ENCODE measurements around the gene ALX4.

ALX4 gene

DNA sequence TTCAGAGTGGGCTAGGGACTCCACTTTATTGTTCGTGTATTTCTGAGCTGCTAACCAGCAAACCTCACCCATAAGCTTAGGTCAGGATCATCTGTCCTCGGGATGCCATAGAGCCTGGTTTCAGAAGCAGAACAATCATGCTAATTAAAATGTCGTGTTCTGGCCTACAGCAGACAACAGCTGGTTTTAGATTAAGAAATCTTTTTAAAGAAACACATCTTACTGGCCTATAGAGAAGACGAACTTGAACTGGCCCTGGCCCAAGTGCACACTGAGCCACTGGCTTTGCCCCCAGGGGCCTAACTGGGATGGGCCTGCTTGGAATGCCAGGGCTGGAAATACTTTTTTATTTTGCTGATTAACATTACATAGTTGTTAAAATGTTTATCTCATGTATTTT is 63.2 kb downstream of the ALX4 start:
- H3K27me3 Mint-ChIP-seq: no peaks in the 10 kb centered on the region
- no peaks in the 10 kb centered on the region for H3K4me1 Mint-ChIP-seq (ENCODE audit: low read depth)
- H3K9me3 Mint-ChIP-seq: peaks cover 15% of the 10 kb centered on the region
- no peak overlapping the region for H3K4me3 Mint-ChIP-seq
- no peak for DNase-seq
- peaks cover 82% of the 10 kb centered on the region for H3K36me3 Mint-ChIP-seq (ENCODE audit: low read depth)
- no peak overlapping the region for H3K27ac Mint-ChIP-seq

DNA sequence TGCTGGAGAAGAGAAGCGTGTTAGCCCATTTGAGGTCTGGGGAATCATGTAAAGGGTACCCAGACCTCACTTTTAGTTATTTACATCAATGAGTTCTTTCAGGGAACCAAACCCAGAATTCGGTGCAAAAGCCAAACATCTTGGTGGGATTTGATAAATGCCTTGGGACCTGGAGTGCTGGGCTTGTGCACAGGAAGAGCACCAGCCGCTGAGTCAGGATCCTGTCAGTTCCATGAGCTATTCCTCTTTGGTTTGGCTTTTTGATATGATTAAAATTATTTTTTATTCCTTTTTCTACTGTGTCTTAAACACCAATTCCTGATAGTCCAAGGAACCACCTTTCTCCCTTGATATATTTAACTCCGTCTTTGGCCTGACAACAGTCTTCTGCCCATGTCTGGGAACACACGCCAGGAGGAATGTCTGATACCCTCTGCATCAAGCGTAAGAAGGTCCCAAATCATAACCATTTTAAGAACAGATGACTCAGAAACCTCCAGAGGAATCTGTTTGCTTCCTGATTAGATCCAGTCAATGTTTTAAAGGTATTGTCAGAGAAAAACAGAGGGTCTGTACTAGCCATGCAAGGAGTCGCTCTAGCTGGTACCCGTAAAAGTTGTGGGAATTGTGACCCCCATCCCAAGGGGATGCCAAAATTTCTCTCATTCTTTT is 65.2 kb downstream of the ALX4 start:
- DNase-seq: no peak
- Mint-ChIP-seq H3K4me1 (ENCODE audit: low read depth) (no peaks in the 10 kb centered on the region), H3K27me3 (no peaks in the 10 kb centered on the region), H3K4me3 (no peak overlapping the region), H3K27ac (no peak overlapping the region), H3K9me3 (no peaks in the 10 kb centered on the region), H3K36me3 (ENCODE audit: low read depth) (peaks cover 78% of the 10 kb centered on the region)

DNA sequence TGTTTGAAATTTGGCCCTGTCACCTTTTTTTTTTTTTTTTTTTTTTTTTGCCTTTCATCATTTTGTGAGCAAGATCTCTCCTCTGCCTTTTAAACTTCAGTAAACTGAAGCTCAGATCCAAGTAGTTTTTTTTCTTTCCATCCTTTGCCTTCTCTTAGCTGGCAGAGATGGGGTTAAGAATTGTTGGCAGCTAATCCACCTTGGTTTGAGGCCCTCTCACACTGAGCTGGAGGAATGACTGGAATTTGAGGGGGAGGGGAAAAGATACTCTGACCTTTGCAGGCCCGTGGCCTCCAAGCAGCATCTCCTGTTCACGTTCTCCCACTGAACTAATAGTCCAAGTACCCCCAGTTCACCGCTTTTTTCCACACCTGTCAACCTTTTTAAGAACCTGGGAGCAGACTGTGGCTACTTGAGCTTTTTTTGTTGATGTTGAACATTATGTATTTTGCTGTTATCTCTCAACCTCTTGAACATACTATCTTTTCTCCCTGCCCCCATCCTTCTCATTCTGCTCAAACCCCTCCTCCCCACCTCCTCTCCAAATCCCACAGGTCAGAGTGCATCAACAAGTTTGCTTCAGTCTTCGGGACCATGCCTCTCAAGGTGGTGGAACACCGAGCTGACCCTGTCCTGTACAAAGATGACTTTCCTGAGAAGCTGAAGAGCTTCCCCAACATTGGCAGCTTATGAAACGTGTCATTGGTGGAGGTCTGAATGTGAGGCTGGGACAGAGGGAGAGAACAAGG is 66.2 kb downstream of the ALX4 start:
- peaks cover 75% of the 10 kb centered on the region for H3K36me3 Mint-ChIP-seq (ENCODE audit: low read depth)
- H3K4me3 Mint-ChIP-seq: no peak overlapping the region
- H3K9me3 Mint-ChIP-seq: no peaks in the 10 kb centered on the region
- no peak overlapping the region for H3K27ac Mint-ChIP-seq
- no peaks in the 10 kb centered on the region for H3K27me3 Mint-ChIP-seq
- DNase-seq: no peak
- H3K4me1 Mint-ChIP-seq (ENCODE audit: low read depth): no peaks in the 10 kb centered on the region

DNA sequence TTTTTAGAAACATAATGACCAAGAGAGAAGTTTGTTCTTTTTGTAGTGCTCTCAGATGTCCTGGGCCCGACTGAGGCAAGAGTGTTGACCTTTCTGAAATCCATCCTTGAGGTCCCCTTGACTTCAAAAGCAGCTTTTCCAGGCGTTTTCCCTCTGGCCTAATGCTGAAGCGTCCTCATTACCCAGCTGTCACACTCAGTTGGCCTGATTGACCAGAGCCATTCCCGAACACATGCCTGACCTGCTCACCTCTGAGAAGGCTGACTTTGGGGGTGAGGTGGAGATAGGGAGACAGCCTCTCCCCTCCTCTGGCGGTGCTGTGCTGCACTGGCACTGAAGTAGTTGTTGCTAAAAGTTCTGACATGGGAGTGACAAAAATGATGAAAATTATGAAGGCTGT is 66.9 kb downstream of the ALX4 start:
- Mint-ChIP-seq H3K4me1 (ENCODE audit: low read depth) (no peaks in the 10 kb centered on the region), H3K27me3 (no peaks in the 10 kb centered on the region), H3K4me3 (no peak overlapping the region), H3K27ac (no peak overlapping the region), H3K36me3 (ENCODE audit: low read depth) (peaks cover 73% of the 10 kb centered on the region), H3K9me3 (no peaks in the 10 kb centered on the region)
- no peak for DNase-seq

DNA sequence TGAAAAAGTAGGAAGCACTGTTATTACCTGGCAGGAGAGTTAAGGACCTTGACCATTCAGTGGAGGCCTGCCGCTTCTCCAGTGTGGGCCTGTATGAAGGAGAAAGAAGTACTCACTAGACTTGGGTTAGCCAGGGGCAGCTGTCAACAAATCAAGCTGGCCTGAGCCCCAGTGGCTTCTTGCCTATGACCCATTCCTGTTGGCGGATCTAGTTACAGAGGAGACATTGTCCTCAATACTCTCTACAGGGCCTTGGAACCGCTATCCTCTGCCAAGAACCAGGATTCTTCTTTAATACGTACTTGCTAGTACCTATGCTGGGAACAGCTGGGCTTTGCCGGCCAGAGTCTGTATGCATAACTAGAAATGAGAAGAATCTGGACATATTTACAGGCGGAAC is 68.1 kb downstream of the ALX4 start:
- peaks cover 75% of the 10 kb centered on the region for H3K36me3 Mint-ChIP-seq (ENCODE audit: low read depth)

DNA sequence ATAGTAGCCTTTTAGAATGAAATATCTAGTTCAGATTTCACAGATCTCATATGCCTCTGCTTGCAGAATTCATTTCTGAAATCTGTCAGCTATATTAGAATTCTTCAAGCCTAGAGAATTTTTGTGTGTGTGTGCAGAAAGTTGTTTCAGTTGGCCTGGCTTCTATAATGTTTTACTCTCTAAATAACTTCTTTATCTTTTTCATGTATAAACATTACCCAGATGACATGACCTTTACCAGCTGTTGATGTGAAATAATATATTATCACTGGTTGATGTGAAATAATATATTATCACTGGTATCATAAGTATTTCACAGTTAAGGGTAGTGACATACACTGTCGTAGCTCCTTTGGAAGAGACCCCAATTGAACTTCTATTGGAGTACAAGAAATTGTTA is 72.8 kb downstream of the ALX4 start:
- H3K27me3 Mint-ChIP-seq: no peaks in the 10 kb centered on the region
- peaks cover 68% of the 10 kb centered on the region for H3K36me3 Mint-ChIP-seq (ENCODE audit: low read depth)
- no peaks in the 10 kb centered on the region for H3K4me1 Mint-ChIP-seq (ENCODE audit: low read depth)
- DNase-seq: no peak
- no peak overlapping the region for H3K27ac Mint-ChIP-seq
- H3K4me3 Mint-ChIP-seq: no peak overlapping the region
- no peaks in the 10 kb centered on the region for H3K9me3 Mint-ChIP-seq

More for the DNA sequence above, 68.1 kb downstream of the ALX4 start:
- Mint-ChIP-seq H3K27me3 (no peaks in the 10 kb centered on the region), H3K4me1 (ENCODE audit: low read depth) (no peaks in the 10 kb centered on the region), H3K27ac (no peak overlapping the region), H3K9me3 (no peaks in the 10 kb centered on the region), H3K4me3 (no peak overlapping the region)
- no peak for DNase-seq

DNA sequence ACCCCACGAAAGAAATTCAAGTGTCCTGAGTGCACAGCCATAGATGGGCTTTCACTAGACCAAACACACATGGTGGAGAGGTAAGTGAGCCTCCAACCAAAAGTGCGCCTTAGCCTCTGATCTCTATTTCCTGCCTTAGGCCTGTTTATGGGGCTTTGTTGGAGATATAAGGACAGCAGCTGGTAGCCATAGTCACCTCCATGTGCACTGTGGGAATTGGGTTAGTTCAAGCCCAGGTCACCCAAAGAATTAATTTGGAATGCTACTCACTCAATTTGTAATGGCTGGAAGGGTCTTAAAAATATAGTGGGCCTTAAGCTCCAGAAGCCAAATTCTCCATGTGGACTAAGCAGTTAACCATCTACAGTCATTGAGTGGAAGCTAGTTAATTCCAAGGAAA is 73.6 kb downstream of the ALX4 start:
- Mint-ChIP-seq H3K27ac (no peak overlapping the region), H3K4me1 (ENCODE audit: low read depth) (no peaks in the 10 kb centered on the region), H3K4me3 (no peak overlapping the region), H3K27me3 (no peaks in the 10 kb centered on the region), H3K9me3 (no peaks in the 10 kb centered on the region), H3K36me3 (ENCODE audit: low read depth) (peaks cover 62% of the 10 kb centered on the region)
- no peak for DNase-seq

DNA sequence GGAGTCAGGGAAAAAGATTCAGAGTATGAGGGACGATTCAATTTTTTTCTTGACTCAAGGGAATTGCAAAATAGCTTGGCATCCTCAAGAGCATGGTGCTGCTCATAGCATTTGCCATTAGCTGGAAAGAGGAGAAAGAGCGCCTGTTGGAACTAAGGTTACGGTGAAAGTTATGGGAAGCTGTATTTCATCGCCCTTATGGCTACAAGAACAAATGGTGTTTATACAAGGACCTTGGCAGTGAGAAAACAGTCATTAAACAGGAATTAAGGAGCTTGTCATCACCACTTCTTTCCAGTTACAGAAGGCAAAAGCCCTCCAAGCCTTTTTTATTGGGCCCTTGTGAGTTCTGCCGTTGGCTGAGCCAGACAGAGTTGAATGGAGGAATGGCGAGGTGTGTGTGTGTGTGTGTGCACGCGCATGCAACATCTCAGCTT is 74.2 kb downstream of the ALX4 start:
- peaks cover 62% of the 10 kb centered on the region for H3K36me3 Mint-ChIP-seq (ENCODE audit: low read depth)
- H3K9me3 Mint-ChIP-seq: no peaks in the 10 kb centered on the region
- H3K4me3 Mint-ChIP-seq: no peak overlapping the region
- no peaks in the 10 kb centered on the region for H3K4me1 Mint-ChIP-seq (ENCODE audit: low read depth)
- H3K27ac Mint-ChIP-seq: no peak overlapping the region
- DNase-seq: no peak
- H3K27me3 Mint-ChIP-seq: no peaks in the 10 kb centered on the region

DNA sequence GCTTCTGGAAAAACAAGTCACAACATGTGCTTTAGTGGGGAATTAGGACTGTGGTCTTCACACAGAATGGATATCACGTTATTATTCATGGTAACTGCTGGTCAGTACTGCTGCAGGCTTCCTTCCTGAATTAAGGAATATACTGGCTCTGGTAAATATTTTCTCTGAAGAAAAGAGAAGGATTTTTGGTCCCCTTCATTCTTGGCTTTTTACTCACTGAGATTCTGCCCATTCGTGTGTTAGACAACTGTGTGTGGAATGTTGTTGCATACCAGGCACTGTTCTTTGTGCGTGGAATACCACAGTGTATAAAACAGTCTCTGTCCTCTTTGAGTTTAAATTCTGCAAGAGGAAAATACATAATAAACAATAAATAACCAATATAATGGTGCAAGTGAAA is 80.3 kb downstream of the ALX4 start:
- no peak for DNase-seq
- Mint-ChIP-seq H3K4me1 (ENCODE audit: low read depth) (peaks cover 19% of the 10 kb centered on the region), H3K4me3 (no peak overlapping the region), H3K36me3 (ENCODE audit: low read depth) (peaks cover 17% of the 10 kb centered on the region), H3K27ac (no peak overlapping the region), H3K9me3 (no peaks in the 10 kb centered on the region), H3K27me3 (no peaks in the 10 kb centered on the region)

DNA sequence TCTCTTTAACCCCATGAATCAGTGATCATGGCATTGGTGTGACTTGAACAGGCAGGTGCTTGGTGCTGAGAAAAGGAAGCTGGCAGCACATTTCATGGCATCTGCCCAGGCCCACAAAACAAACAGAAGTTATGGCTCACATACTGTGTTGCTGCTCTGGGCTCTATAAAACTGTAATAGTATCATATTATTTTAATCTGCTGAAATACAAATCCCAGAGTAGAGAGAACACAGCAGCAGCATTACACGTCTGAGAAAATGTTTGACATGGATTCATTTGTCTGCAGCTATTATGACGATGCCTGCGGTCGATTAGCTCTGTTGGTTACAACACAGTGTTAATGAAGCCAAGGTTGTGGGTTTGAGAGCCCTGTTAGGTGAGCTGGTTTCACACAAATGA is 80.8 kb downstream of the ALX4 start:
- H3K27me3 Mint-ChIP-seq: no peaks in the 10 kb centered on the region
- H3K4me1 Mint-ChIP-seq (ENCODE audit: low read depth): peaks cover 19% of the 10 kb centered on the region
- peaks cover 13% of the 10 kb centered on the region for H3K36me3 Mint-ChIP-seq (ENCODE audit: low read depth)
- no peak for DNase-seq
- H3K27ac Mint-ChIP-seq: no peak overlapping the region
- H3K9me3 Mint-ChIP-seq: no peaks in the 10 kb centered on the region
- H3K4me3 Mint-ChIP-seq: no peak overlapping the region

DNA sequence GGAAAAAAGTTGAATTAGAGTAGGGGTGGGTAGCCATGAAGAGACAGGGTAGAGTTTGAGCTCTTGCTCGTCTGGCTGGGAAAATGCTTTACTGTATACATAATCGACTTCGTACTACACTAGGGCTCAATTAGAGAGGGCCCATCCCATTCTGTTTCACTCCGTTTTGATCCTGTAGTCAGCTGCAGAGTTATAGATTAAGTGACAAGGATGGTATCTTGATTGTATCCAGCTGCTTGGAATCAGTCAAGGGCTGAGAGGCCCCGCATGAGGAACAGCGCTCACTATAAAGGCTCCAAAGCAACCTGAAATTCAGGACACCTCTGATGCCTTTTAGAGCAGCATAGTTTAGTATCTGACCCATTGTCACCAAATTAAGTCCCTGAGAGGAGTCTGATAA is 81.6 kb downstream of the ALX4 start:
- H3K36me3 Mint-ChIP-seq (ENCODE audit: low read depth): peaks cover 9% of the 10 kb centered on the region
- H3K9me3 Mint-ChIP-seq: no peaks in the 10 kb centered on the region
- no peak for DNase-seq
- peaks cover 19% of the 10 kb centered on the region for H3K4me1 Mint-ChIP-seq (ENCODE audit: low read depth)
- H3K27ac Mint-ChIP-seq: no peak overlapping the region
- no peaks in the 10 kb centered on the region for H3K27me3 Mint-ChIP-seq
- H3K4me3 Mint-ChIP-seq: no peak overlapping the region

DNA sequence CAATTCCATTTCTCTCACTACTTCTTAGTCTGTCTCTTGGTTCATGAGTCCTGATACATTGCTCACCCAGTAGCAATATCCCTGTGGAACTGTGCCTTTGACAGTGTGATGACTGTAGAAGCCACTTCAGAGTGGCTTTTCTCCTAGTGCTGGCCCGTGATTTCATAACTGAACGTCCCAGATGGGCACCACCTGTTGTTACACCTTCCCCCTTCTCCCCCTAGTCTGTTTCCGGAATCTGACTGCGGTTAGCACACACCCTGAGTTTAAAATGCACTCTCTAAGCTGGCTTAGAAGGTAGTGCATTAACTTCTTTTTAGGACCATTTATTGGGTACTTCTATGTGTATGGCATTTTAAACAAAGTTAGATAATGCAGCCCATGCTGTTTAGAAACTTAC is 83.0 kb downstream of the ALX4 start:
- no peak overlapping the region for H3K4me3 Mint-ChIP-seq
- no peaks in the 10 kb centered on the region for H3K9me3 Mint-ChIP-seq
- no peaks in the 10 kb centered on the region for H3K27me3 Mint-ChIP-seq
- no peak overlapping the region for H3K27ac Mint-ChIP-seq
- H3K4me1 Mint-ChIP-seq (ENCODE audit: low read depth): peaks cover 19% of the 10 kb centered on the region
- no peak for DNase-seq
- H3K36me3 Mint-ChIP-seq (ENCODE audit: low read depth): peaks cover 7% of the 10 kb centered on the region

DNA sequence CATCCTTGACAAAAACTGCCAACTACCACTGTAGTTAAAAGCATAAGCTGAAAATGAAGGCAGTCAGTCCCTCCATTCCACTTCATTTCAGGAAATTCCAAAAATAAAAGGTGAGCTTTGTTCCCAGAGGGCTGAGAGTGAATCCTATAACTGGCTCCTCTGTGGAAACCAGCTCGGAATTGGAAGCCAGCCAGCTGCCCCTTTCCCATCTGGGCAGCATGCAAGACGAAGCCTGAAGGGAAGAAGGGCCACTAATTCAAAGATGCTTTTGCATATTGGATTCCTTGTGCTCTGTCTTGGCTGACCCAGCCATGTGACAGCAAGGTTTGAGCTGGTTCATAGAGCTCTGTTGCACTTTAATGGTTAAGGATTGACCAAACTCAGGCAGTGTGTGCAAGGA is 83.4 kb downstream of the ALX4 start:
- Mint-ChIP-seq H3K36me3 (ENCODE audit: low read depth) (peaks cover 11% of the 10 kb centered on the region), H3K9me3 (no peaks in the 10 kb centered on the region), H3K27me3 (no peaks in the 10 kb centered on the region), H3K27ac (no peak overlapping the region), H3K4me1 (ENCODE audit: low read depth) (peaks cover 19% of the 10 kb centered on the region), H3K4me3 (no peak overlapping the region)
- no peak for DNase-seq

DNA sequence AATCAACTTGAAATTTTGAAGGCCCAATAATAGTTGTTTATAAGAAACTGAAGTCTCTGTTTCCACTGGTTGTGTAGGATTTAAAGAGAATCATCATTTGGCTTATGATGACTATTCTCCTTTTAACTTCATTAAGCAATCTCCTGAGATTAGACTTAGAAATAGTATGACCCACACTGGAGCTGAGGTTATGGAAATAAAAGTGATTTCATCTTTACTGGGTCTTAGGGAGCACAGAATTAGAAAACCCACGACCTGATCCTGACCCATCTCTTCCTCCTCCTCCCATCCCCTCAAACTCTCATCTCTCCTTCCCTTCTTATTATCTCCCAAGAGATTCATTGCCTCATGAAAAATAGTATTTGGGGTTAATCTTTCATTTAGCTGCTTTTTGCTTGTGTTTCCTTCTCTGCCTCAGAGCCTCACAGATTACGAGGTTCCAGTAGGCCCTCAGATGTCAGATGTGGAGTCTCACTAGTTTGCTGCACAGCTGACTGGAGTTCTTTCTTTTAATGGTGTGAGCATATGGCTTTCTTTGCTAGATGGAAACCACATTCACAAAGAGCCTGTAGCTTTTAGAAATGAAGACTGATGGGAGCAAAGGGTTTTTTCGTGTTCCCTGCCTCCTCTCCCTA is 85.0 kb downstream of the ALX4 start:
- no peaks in the 10 kb centered on the region for H3K27me3 Mint-ChIP-seq
- DNase-seq: no peak
- H3K27ac Mint-ChIP-seq: no peak overlapping the region
- H3K36me3 Mint-ChIP-seq (ENCODE audit: low read depth): peaks cover 17% of the 10 kb centered on the region
- no peak overlapping the region for H3K4me3 Mint-ChIP-seq
- no peaks in the 10 kb centered on the region for H3K9me3 Mint-ChIP-seq
- peaks cover 19% of the 10 kb centered on the region for H3K4me1 Mint-ChIP-seq (ENCODE audit: low read depth)

DNA sequence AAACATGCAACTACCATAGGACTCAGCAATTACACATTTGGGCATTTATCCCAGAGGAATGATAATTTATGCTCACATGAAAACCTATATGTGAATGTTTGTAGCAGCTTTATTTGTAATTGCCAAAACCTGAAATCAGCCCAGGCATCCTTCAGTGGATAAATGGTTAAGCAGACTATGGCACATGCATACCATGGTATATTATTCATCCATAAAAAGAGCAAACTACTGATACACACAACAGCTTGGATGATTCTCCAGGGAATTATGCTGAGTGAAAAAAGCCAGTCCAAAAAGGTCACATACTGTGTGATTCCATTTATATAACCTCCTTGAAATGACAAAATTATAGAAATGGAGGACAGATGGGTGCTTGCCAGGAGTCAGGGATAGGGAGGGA is 86.7 kb downstream of the ALX4 start:
- Mint-ChIP-seq H3K9me3 (no peaks in the 10 kb centered on the region), H3K27ac (no peak overlapping the region), H3K4me1 (ENCODE audit: low read depth) (peaks cover 19% of the 10 kb centered on the region), H3K4me3 (no peak overlapping the region), H3K27me3 (no peaks in the 10 kb centered on the region), H3K36me3 (ENCODE audit: low read depth) (peaks cover 27% of the 10 kb centered on the region)
- DNase-seq: no peak
